WI38 (cell line): Measurements from ENCODE around the gene SLC27A5.

Experiments used
- H3K4me3 ChIP-seq: 2 replicates; pipeline ENCODE4 v1.5.1; 2011; ENCODE audit warnings: low read depth, mild to moderate bottlenecking, control low read depth, low read length
- CTCF ChIP-seq: IDR thresholded peaks from 2 replicates; pipeline ENCODE4 v1.5.1; 2012; ENCODE audit warnings: low read depth, mild to moderate bottlenecking, control low read depth, low read length

The SLC27A5 gene

GRCh38 chr19:58538257-58539168 is 26.7 kb upstream of the SLC27A5 start:
- no peak overlapping the region for H3K4me3 ChIP-seq
- no peak for TF ChIP-seq CTCF

GRCh38 chr19:58536852-58537798 is 25.3 kb upstream of the SLC27A5 start:
- TF ChIP-seq CTCF: no peak
- no peak overlapping the region for H3K4me3 ChIP-seq

DNA sequence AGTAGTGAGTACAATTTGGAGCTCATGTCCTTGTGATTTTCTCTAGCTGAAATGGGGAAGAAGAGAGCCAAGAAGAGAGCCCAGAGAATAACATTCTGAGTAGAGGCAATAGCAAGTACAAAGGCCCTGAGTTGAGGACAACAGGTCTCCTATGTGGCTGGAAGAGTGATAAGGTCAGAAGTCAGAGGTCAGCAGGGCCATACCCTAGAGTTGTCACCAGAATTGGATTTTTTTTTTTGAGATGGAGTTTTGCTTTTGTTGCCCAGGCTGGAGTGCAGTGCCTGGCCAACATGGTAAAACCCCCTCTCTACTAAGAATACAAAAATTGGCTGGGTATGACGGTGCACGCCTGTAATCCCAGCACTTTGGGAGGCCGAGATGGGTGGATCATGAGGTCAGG is 24.1 kb upstream of the SLC27A5 start:
- no peak for TF ChIP-seq CTCF
- no peak overlapping the region for H3K4me3 ChIP-seq

GRCh38 chr19:58531034-58531840 is 19.4 kb upstream of the SLC27A5 start:
- TF ChIP-seq CTCF: no peak

GRCh38 chr19:58529405-58529804 is 17.6 kb upstream of the SLC27A5 start:
- no peak overlapping the region for H3K4me3 ChIP-seq
- TF ChIP-seq CTCF: no peak

More at GRCh38 chr19:58531034-58531840, 19.4 kb upstream of the SLC27A5 start:
- H3K4me3 ChIP-seq: no peak overlapping the region

DNA sequence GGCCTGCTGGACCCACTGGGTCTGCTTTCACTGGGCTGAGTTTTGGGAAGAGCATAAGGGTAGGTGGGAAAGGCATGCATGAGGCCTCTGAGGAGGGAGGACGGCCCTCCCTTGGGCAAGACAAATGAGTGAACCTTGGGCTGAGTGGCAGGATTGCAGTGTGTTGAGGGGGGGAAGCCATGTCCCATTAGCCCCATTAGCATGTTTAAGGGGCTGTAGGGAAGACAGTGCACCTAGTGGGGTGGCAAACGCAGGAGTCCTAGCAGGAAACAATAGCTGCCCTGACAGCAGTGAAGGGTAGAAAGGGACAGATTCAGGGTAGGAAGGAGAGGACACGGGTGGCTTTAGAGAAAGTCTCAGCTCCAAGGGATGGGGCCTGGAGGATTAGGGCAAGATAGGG is 10.9 kb upstream of the SLC27A5 start:
- no peak for TF ChIP-seq CTCF
- H3K4me3 ChIP-seq: no peak overlapping the region
